ENCODE data around the gene PRSS57.

The PRSS57 gene

GRCh38 chr19:722553-723101 lies 27.4 kb upstream of the PRSS57 start:
- Histone ChIP-seq H3F3A (ENCODE audit: control insufficient read depth, insufficient read depth) (no peaks in the 10 kb centered on the region), H3K4me1 (ENCODE audit: control insufficient read depth, low read length) (peaks cover 12% of the 10 kb centered on the region), H4K20me1 (ENCODE audit: control insufficient read depth, insufficient read depth, low read depth, low read length) (no peaks in the 10 kb centered on the region), H3K9me2 (replicated peaks; ENCODE audit: control insufficient read depth, low read length) (no peaks in the 10 kb centered on the region), H3K79me2 (ENCODE audit: control insufficient read depth, low read length) (no peaks in the 10 kb centered on the region), H3K27me3 (ENCODE audit: control insufficient read depth, low read length) (peaks cover 12% of the 10 kb centered on the region), H3K4me3 (ENCODE audit: low read length) (no peak overlapping the region), H3K36me3 (ENCODE audit: control insufficient read depth, low read length) (no peaks in the 10 kb centered on the region), H3K27ac (ENCODE audit: low read depth, low read length) (no peak overlapping the region), H3K9me3 (ENCODE audit: control insufficient read depth, insufficient read depth, low read length) (no peaks in the 10 kb centered on the region), H3K4me2 (ENCODE audit: low read length) (peak overlapping the region; percentile 37)
- TF ChIP-seq CTCF (IDR thresholded peaks at IDR 0.05; ENCODE audit: low read depth, low read length, poor library complexity, severe bottlenecking) (no peak), EZH2phosphoT487 (IDR thresholded peaks at IDR 0.05; ENCODE audit: borderline replicate concordance, low read length) (no peak)

GRCh38 chr19:720345-721160 lies 25.3 kb upstream of the PRSS57 start:
- Histone ChIP-seq H3K27me3 (ENCODE audit: control insufficient read depth, low read length) (peaks cover 12% of the 10 kb centered on the region), H3K79me2 (ENCODE audit: control insufficient read depth, low read length) (no peaks in the 10 kb centered on the region), H3K9me3 (ENCODE audit: control insufficient read depth, insufficient read depth, low read length) (no peaks in the 10 kb centered on the region), H3K4me3 (ENCODE audit: low read length) (no peak overlapping the region), H3K9me2 (replicated peaks; ENCODE audit: control insufficient read depth, low read length) (no peaks in the 10 kb centered on the region), H3F3A (ENCODE audit: control insufficient read depth, insufficient read depth) (no peaks in the 10 kb centered on the region), H4K20me1 (ENCODE audit: control insufficient read depth, insufficient read depth, low read depth, low read length) (no peaks in the 10 kb centered on the region), H3K4me1 (ENCODE audit: control insufficient read depth, low read length) (peaks cover 12% of the 10 kb centered on the region), H3K36me3 (ENCODE audit: control insufficient read depth, low read length) (no peaks in the 10 kb centered on the region), H3K27ac (ENCODE audit: low read depth, low read length) (no peak overlapping the region), H3K4me2 (ENCODE audit: low read length) (no peak overlapping the region)
- no peak for TF ChIP-seq EZH2phosphoT487 (IDR thresholded peaks at IDR 0.05; ENCODE audit: borderline replicate concordance, low read length)
- no peak for TF ChIP-seq CTCF (IDR thresholded peaks at IDR 0.05; ENCODE audit: low read depth, low read length, poor library complexity, severe bottlenecking)

- Histone ChIP-seq H3K36me3 (ENCODE audit: control insufficient read depth, low read length) (no peaks in the 10 kb centered on the region), H3K4me2 (ENCODE audit: low read length) (no peak overlapping the region), H3K79me2 (ENCODE audit: control insufficient read depth, low read length) (no peaks in the 10 kb centered on the region), H3K27me3 (ENCODE audit: control insufficient read depth, low read length) (peaks cover 12% of the 10 kb centered on the region), H3K27ac (ENCODE audit: low read depth, low read length) (no peak overlapping the region), H3F3A (ENCODE audit: control insufficient read depth, insufficient read depth) (no peaks in the 10 kb centered on the region), H3K9me3 (ENCODE audit: control insufficient read depth, insufficient read depth, low read length) (no peaks in the 10 kb centered on the region), H3K4me3 (ENCODE audit: low read length) (no peak overlapping the region), H4K20me1 (ENCODE audit: control insufficient read depth, insufficient read depth, low read depth, low read length) (no peaks in the 10 kb centered on the region), H3K9me2 (replicated peaks; ENCODE audit: control insufficient read depth, low read length) (no peaks in the 10 kb centered on the region), H3K4me1 (ENCODE audit: control insufficient read depth, low read length) (peaks cover 12% of the 10 kb centered on the region)
- TF ChIP-seq CTCF (IDR thresholded peaks at IDR 0.05; ENCODE audit: low read depth, low read length, poor library complexity, severe bottlenecking), result no peak
- no peak for TF ChIP-seq EZH2phosphoT487 (IDR thresholded peaks at IDR 0.05; ENCODE audit: borderline replicate concordance, low read length)
Observed at GRCh38 chr19:719636-720344, 24.5 kb upstream of the PRSS57 start.
